ENCODE data around the gene BCAN.

GRCh38 chr1:156673387-156674121, 31.6 kb downstream of the BCAN start:
- no peak for TF ChIP-seq CTCF (IDR thresholded peaks at IDR 0.05)
- TF ChIP-seq POLR2A (IDR thresholded peaks at IDR 0.05) = no peak

Measured in gastroesophageal sphincter (tissue), 3 donors.